GM18520 (cell line): ENCODE measurements around the gene DOCK3.
"Not testable (repeated sequence)": the region's sequence is repeated elsewhere in the genome, so short reads cannot be mapped to it uniquely, and the experiment has no call there.

Experiments used
- ATAC-seq: cut with Tn5 transposase; IDR thresholded peaks from one replicate; pipeline ENCODE4 v1.9.1; 2021; ENCODE audit not compliant: unreplicated experiment

The DOCK3 gene

DNA sequence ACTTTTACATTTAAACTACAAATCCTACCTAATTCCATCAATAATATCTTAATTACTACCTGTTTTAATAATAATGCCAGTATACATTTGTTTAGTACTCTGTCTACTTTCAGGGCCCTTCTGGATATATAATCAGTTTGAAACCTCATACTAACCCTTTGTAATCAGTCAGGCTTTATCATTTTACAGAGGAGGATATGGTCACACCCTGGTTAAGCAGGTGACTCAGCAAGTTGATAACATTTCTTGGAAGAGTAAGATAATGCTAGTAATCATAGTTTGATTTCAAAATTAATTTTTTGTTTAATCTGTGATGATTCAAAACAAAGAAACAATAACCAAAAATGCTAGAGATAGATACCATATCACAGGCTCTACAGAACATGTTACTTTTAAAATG is 502.2 kb downstream of the DOCK3 start:
- no peak for ATAC-seq

- not testable (repeated sequence) for ATAC-seq
These were observed 511.7 kb downstream of the DOCK3 start for GRCh38 chr3:51186446-51186845.

DNA sequence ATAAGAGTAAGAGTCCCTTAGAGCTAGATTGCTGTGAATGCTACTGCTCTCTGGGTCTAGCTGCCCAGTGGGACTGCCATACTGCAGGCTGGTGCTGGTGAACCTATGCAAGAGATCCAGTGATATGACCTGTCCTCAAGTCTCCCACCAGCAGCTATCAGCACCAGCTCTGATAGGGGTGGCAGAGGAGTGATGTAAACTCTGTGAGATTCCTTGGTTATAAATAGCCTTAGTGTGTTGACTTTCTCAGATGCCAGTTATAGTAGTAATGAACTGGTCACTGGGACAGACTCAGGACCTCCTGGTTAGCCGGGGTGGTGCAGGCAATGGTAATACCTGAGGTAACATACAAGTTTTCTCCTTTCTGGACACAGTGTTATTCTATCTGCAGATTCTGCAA is 515.5 kb downstream of the DOCK3 start:
- no peak for ATAC-seq

DNA sequence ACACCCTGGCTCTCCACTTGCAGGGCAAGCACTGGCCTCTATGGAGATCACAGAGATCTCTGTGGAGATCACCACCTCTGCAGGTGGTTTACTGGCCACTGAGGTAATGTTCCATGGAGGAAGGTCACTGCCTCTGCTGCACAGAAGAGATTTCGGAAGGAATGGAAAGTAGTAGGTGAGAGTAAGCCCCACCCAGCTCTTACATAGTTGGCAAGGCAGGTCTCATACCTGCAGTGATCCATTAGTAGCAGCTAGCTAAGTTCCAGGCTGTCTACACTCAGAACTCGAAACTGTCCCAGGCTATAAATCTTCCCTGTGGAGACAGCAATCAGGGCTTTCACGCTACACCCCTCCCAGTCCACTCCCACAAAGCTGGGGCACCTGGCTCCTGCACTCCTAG is 516.1 kb downstream of the DOCK3 start:
- no peak for ATAC-seq

- ATAC-seq: no peak
These were observed 517.0 kb downstream of the DOCK3 start for GRCh38 chr3:51191768-51192167.

DNA sequence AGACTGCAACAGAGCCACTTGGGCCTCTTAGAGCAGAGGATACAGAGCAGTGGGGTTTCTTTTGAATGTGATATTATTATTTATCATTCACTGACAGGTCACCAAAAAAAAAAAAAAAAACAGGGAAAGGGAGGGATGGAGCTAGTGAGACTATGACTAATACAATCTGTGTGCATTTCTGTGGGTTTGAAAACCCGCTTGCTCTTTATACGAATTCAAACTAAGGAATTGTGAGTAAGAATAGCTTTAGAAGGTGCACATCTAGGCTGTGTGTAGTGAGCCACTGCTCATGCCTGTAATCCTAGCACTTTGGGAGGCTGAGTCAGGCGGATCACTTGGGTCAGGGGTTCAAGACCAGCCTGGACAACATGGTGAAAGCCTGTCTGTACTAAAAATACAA is 523.8 kb downstream of the DOCK3 start:
- no peak for ATAC-seq

DNA sequence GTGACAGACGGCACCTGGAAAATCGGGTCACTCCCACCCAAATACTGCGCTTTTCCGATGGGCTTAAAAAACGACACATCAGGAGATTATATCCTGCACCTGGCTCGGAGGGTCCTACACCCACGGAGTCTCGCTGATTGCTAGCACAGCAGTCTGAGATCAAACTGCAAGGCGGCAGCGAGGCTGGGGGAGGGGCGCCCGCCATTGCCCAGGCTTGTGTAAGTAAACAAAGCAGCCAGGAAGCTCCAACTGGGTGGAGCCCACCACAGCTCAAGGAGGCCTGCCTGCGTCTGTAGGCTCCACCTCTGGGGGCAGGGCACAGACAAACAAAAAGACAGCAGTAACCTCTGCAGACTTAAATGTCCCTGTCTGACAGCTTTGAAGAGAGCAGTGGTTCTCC is 524.6 kb downstream of the DOCK3 start:
- not testable (repeated sequence) for ATAC-seq

- ATAC-seq: no peak
These were observed 541.6 kb downstream of the DOCK3 start for GRCh38 chr3:51216291-51216690.

GRCh38 chr3:51221959-51222358 is 547.2 kb downstream of the DOCK3 start:
- no peak for ATAC-seq

DNA sequence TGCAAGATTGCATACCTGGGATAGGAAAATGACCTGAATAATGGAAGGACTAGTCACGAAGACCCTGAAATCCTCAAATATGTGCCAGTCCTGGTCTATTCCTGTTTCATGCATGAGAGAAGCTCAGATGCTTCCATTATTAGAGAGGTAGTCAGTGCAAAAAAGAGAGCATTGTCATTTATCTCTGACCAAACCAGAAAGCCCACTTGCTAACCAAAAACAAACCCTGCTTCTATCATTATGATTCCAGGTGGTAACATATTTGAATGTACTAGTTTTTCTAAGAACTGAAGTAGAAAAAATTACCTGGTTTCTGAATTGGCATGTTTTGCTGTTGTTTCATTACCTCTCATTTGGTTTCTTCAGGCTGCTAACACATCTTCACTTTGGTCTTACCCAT is 549.6 kb downstream of the DOCK3 start:
- ATAC-seq: no peak

DNA sequence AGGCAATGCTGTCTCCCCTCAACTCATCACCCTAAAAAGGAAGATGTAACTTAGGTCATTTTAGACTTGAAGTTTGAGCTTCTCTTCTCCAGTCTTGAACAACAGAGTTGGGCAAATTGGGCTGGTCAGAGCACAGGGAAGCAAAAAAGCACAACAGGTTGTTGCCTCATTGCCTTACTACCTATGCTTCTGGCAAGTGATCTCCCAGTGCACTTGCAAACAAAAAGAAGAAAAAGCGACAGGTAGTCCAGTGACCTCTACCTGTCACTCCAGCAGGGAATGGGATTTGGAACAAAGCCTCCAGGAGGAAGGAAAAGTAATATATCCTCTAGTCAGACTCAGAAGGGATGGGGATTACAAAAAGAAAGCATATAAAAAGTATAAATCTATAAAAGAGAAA is 550.1 kb downstream of the DOCK3 start:
- no peak for ATAC-seq

DNA sequence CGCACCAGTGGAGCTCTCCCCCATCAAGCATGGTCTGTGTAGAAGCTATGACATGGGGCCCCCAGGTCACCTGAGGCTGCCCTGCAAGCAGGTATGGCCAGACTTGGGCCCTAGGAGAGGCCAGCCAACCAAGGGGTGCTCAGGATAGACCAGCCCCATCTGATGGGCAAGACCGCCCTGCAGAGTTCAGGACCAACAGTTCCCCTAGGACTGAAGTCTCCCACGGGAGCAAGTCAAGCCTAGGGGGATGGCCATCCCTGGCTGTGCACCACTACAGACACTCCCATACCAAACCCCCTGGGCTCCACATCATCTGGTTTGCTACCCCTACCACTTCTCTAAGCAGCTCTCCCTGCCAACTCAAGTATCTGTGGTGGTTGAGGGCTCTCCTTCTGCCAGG is 568.2 kb downstream of the DOCK3 start:
- no peak for ATAC-seq

- no peak for ATAC-seq
These were observed 569.2 kb downstream of the DOCK3 start for GRCh38 chr3:51243924-51244323.

DNA sequence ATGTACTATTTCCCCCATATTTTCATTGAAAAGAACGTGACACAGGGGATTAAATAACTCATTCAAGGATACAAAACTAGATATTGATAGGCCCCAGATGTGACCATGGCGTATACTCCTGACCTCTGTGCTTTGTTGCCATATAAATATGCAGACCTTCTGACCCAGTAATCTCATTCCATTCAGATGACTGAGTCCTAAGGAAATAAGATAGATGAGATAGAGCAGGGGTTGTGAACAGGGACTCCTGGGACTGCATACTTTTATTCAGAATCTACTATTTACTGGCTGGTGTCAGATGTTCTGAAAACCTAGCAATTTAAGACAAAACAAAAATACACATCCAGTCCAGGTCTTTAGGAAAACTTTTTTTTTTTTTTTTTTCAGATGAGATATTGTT is 571.1 kb downstream of the DOCK3 start:
- ATAC-seq: no peak

GRCh38 chr3:51257870-51258269 is 583.1 kb downstream of the DOCK3 start:
- ATAC-seq: no peak

DNA sequence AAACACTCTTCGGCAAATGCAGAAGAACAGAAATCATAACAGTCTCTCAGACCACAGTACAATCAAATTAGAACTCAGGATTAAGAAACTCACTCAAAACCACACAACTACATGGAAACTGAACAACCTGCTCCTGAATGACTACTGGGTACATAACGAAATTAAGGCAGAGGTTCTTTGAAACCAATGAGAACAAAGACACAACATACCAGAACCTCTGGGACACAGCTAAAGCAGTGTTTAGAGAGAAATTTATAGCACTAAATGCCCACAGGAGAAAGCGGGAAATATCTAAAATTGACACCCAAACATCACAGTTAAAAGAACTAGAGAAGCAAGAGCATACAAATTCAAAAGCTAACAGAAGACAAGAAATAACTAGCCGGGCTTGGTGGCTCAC is 589.4 kb downstream of the DOCK3 start:
- not testable (repeated sequence) for ATAC-seq

DNA sequence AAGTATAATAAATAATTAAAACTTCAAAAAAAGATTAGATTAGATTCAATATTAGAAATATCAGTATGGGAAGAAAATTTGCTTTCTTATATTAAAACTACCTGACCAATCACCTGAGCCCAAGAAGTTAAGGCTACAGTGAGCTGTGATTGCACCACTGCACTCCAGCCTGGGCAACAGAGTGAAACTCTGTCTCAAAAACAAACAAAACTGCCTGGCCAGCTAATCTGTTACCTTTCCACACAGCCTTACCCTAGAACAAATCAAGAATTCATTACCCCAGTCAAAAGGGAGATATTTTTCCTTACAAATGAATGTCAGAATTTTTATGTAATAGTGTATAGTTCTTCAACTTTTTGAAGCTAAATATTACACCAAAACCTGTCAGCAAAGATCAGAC is 593.4 kb downstream of the DOCK3 start:
- ATAC-seq: no peak

DNA sequence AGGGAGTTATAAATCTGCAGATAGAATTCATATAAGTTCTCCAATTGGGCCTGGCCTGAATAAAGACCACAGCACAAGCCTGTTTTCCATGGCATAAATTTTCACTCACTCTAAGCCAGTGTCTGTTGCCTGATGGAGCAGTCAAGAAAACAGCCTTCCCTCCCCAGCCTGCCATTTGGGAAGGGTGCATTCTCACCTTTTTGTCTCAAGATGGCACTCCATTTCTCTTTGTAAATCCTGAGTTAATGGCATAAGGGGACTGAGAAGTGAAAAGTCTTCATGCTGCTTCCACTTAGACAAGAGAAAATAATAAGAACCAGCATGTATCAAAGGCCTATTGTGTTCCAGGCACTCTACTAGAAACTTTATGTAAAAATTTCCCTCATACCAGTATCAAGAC is 594.7 kb downstream of the DOCK3 start:
- ATAC-seq: no peak

DNA sequence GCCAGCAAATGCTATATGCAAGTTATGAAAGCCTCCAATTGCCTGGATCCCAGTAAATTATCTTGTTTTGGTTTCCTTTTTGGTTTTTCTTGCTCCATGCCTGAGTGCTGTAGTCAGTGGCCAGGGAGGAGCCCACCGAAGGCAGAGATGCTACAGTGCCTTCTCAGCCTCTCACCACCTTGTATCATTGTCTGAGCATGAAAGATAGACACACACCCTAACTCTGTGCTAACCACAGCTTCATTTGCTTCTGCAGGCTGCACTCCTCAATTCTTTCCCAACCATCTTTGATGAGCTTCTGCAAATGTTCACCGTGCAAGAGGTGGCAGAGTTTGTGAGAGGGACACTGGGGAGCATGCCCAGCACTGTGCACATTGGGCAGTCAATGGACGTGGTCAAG is 595.8 kb downstream of the DOCK3 start:
- ATAC-seq: no peak

DNA sequence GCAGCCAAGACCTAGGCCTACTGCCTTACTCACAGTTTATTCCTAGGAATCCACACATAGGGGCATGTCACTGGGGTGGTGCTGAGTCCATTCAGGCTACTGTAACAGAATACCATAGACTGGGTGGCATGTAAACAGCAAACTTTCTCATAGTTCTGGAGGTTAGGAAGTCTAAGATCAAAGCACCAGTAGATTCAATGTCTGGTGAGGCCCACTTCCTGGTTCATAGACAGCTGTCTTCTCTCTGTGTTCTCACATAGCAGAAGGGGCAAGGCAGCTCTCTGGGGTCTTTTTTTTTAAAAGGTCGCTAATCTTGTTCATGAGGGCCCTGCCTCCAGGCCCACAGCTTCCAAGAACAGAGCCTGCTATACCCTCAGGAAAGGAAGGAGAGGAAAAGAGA is 596.4 kb downstream of the DOCK3 start:
- no peak for ATAC-seq

GRCh38 chr3:51274052-51274451 is 599.3 kb downstream of the DOCK3 start:
- ATAC-seq: no peak

DNA sequence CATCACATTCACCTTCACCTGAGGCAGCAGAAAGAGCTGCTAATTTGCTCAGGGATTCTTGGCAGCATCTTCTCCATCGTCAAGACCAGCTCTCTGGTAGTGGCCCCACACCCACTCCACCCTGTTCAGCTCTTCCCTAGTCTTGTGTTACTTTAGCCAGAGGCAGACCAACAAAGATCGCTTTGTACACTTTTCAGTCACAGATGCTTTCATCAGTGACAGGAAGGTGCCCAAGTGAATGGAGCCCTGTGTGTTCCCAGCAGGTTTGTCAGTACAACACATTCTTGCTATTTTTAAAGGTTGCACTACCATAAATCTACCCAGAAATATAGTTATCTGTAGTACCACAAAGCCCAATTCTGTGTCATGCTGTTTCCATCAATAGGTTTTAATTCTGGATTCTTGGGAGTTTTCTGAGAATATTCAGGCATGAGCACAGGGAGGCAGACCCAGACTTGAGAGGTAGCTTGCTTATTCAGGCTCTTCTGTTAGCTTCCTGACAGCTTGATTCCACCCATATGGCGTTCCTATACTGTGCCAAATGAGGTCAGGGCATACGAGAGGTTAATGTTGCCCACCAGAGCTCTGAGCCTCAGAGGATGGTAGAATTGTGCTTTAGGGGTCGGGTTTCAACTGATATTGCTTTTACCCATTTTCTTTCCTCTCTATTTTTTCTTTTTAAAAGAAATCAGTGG is 600.5 kb downstream of the DOCK3 start:
- no peak for ATAC-seq

- no peak for ATAC-seq
These were observed 601.3 kb downstream of the DOCK3 start for GRCh38 chr3:51276046-51276445.
